Fibroblast of the aortic adventitia (primary cell): ENCODE measurements around the gene SF3A1. TPM values are rescaled to one million over a fixed set of nuclear protein-coding genes. Genes with fewer than 3 reads are reported as not detected.
A peak's percentile ranks its signal among the peaks of the same experiment; 100 is the strongest.

ENCODE experiments used
- DNase-seq: peaks from one replicate; pipeline ENCODE4 v3.0.0-alpha.2; 2010; ENCODE audit warnings: low read depth
- H3K4me3 ChIP-seq: 2 replicates; pipeline ENCODE4 v1.5.1; 2011; ENCODE audit warnings: low read depth, mild to moderate bottlenecking, control low read depth, low read length, moderate library complexity
- CTCF ChIP-seq: IDR thresholded peaks from 2 replicates; pipeline ENCODE4 v1.5.1; 2011; ENCODE audit warnings: mild to moderate bottlenecking, low read length, control low read depth, inconsistent platforms; ENCODE audit not compliant: insufficient read depth
- total RNA-seq: library from RNA; depleted of rRNA; stranded (reverse); fragments of >200 nt; gene quantifications from 2 replicates; pipeline ENCODE4 v1.2.3, GENCODE V29; 2012; ENCODE audit warnings: low replicate concordance

The SF3A1 gene
- total RNA-seq, 1 donor: 43.7 TPM

- H3K4me3 ChIP-seq: peak overlapping the region; percentile 17
- no peak for TF ChIP-seq CTCF
- no peak for DNase-seq
These were observed 43.5 kb upstream of the SF3A1 start for GRCh38 chr22:30400159-30400558.

GRCh38 chr22:30399718-30400117 lies 43.0 kb upstream of the SF3A1 start:
- DNase-seq: no peak
- H3K4me3 ChIP-seq: peak overlapping the region; percentile 28
- no peak for TF ChIP-seq CTCF

GRCh38 chr22:30398685-30399680 lies 42.3 kb upstream of the SF3A1 start:
- DNase-seq: peak; percentile 41
- TF ChIP-seq CTCF: no peak
- H3K4me3 ChIP-seq: peak overlapping the region; percentile 72

GRCh38 chr22:30397656-30398635 lies 41.3 kb upstream of the SF3A1 start:
- no peak for TF ChIP-seq CTCF
- H3K4me3 ChIP-seq: peak overlapping the region; percentile 72
- DNase-seq: no peak

- DNase-seq: peak; percentile 44
- no peak for TF ChIP-seq CTCF
- peak within 1 kb of the TSS; percentile 72 for H3K4me3 ChIP-seq
These were observed 40.4 kb upstream of the SF3A1 start, which contains the start of gene SEC14L2 for GRCh38 chr22:30396871-30397655. TSS of gene SEC14L2 (plus strand) at chr22:30397018. CDS start at chr22:30397117, 99 bp downstream.

GRCh38 chr22:30393885-30394284 lies 37.2 kb upstream of the SF3A1 start:
- no peak overlapping the region for H3K4me3 ChIP-seq
- DNase-seq: no peak
- no peak for TF ChIP-seq CTCF
